CD14-positive monocyte (primary cell): ENCODE measurements around the gene RAPGEF6. TPM values are rescaled to one million over a fixed set of nuclear protein-coding genes. Genes with fewer than 3 reads are reported as not detected.

Experiments
- DNase-seq, 3 donors: peaks; one replicate each; pipeline ENCODE4 v3.0.0-alpha.2; 2011 to 2022
- H2AFZ ChIP-seq: 2 replicates; pipeline ENCODE4 v1.6.0; 2012; ENCODE audit warnings: mild to moderate bottlenecking, low read depth, low read length, inconsistent platforms; ENCODE audit not compliant: insufficient read depth, poor library complexity, severe bottlenecking
- H3K27ac ChIP-seq, 2 donors: 1 replicate in 1 of 2; 2 replicates in 1 of 2; pipeline ENCODE4 v1.5.1; 2012 to 2013; ENCODE audit warnings: low read length in 2 of 2, control low read depth in 1 of 2, inconsistent platforms in 1 of 2, low read depth in 1 of 2, mild to moderate bottlenecking in 1 of 2
- H3K27me3 ChIP-seq, 2 donors: one replicate each; pipeline versions ENCODE4 v1.6.0 to v1.6.1; 2011 to 2013; ENCODE audit warnings: low read length in 2 of 2; ENCODE audit not compliant: control insufficient read depth in 2 of 2, insufficient read depth in 2 of 2
- H3K36me3 ChIP-seq, 2 donors: replicated peaks in 1 of 2; 1 replicate in 1 of 2; 2 replicates in 1 of 2; pipeline versions ENCODE4 v1.5.1 to v1.6.1; 2012 to 2013; ENCODE audit warnings: low read length in 2 of 2, control low read depth in 1 of 2, inconsistent platforms in 1 of 2, mild to moderate bottlenecking in 1 of 2; ENCODE audit not compliant: insufficient read depth in 2 of 2, control insufficient read depth in 1 of 2
- H3K4me1 ChIP-seq, 2 donors: 1 replicate in 1 of 2; 2 replicates in 1 of 2; pipeline versions ENCODE4 v1.5.1 to v1.6.1; 2012 to 2013; ENCODE audit warnings: low read length in 2 of 2, control low read depth in 1 of 2, inconsistent platforms in 1 of 2, mild to moderate bottlenecking in 1 of 2, moderate library complexity in 1 of 2; ENCODE audit not compliant: insufficient read depth in 2 of 2, control insufficient read depth in 1 of 2
- H3K4me2 ChIP-seq: replicated peaks from 2 replicates; pipeline ENCODE3; 2012; ENCODE audit warnings: low read length, moderate library complexity, mild to moderate bottlenecking; ENCODE audit not compliant: poor library complexity, severe bottlenecking; ENCODE audit errors: extremely low read depth
- H3K4me3 ChIP-seq, 3 experiments: fragments of 200-600 bp in 1 of 3; sonication (generic) in 1 of 3; replicated peaks in 1 of 3; 1 replicate in 2 of 3; 2 replicates in 1 of 3; pipeline ENCODE4 v1.5.1; 2011 to 2013; ENCODE audit warnings: low read length in 3 of 3, mild to moderate bottlenecking in 3 of 3, control low read depth in 2 of 3, low read depth in 2 of 3, inconsistent platforms in 1 of 3, moderate library complexity in 1 of 3
- H3K79me2 ChIP-seq: 2 replicates; pipeline ENCODE4 v1.6.0; 2012; ENCODE audit warnings: mild to moderate bottlenecking, control low read depth, inconsistent platforms, low read length, moderate library complexity; ENCODE audit not compliant: insufficient read depth
- H3K9ac ChIP-seq: 2 replicates; pipeline ENCODE4 v1.6.0; 2017; ENCODE audit warnings: low read length, mild to moderate bottlenecking; ENCODE audit not compliant: insufficient read depth, poor library complexity, severe bottlenecking
- H3K9me3 ChIP-seq, 2 donors: replicated peaks in 1 of 2; 1 replicate in 1 of 2; 2 replicates in 1 of 2; pipeline versions ENCODE4 v1.5.1 to v1.6.1; 2012 to 2013; ENCODE audit warnings: low read length in 2 of 2, control low read depth in 1 of 2; ENCODE audit not compliant: control insufficient read depth in 1 of 2, insufficient read depth in 1 of 2
- H4K20me1 ChIP-seq: 2 replicates; pipeline ENCODE4 v1.6.0; 2012; ENCODE audit warnings: mild to moderate bottlenecking, low read length, control low read depth, moderate library complexity; ENCODE audit not compliant: insufficient read depth
- H3K27ac Mint-ChIP-seq, 7 donors: one replicate each; pipeline ENCODE4 v1.8.0; 2020; ENCODE audit warnings: mild to moderate bottlenecking in 7 of 7, mixed read lengths in 7 of 7, moderate library complexity in 6 of 7, inconsistent platforms in 2 of 7
- H3K27me3 Mint-ChIP-seq, 3 donors: one replicate each; pipeline ENCODE4 v1.8.0; 2021 to 2022; ENCODE audit warnings: low read depth in 3 of 3, mild to moderate bottlenecking in 3 of 3, mixed read lengths in 3 of 3, moderate library complexity in 3 of 3, inconsistent platforms in 1 of 3
- H3K36me3 Mint-ChIP-seq, 2 donors: one replicate each; pipeline ENCODE4 v1.8.0; 2020; ENCODE audit warnings: mixed read lengths in 2 of 2, inconsistent platforms in 1 of 2, mild to moderate bottlenecking in 1 of 2
- H3K4me1 Mint-ChIP-seq: one replicate; pipeline ENCODE4 v1.8.0; 2020; ENCODE audit warnings: mild to moderate bottlenecking, mixed read lengths
- H3K4me3 Mint-ChIP-seq, 2 donors: one replicate each; pipeline ENCODE4 v1.8.0; 2020; ENCODE audit warnings: mild to moderate bottlenecking in 2 of 2, mixed read lengths in 2 of 2, moderate library complexity in 1 of 2
- H3K9me3 Mint-ChIP-seq, 7 donors: one replicate each; pipeline ENCODE4 v1.8.0; 2020 to 2022; ENCODE audit warnings: mixed read lengths in 7 of 7, mild to moderate bottlenecking in 6 of 7, moderate library complexity in 6 of 7, inconsistent platforms in 2 of 7
- CTCF ChIP-seq: fragments of 200-600 bp; IDR thresholded peaks from one replicate; pipeline ENCODE4 v1.8.0; 2022; ENCODE audit warnings: antibody characterized with exemption, mild to moderate bottlenecking
- WGBS: methylation state at CpG from one replicate; pipeline ENCODE4 v1.1.5; 2013; ENCODE audit warnings: missing lambda C conversion rate; ENCODE audit not compliant: insufficient coverage; 5-methylcytosine and 5-hydroxymethylcytosine counted together
- intact Hi-C, 2 donors: fragments of 100-400 bp; cut with micrococcal nuclease; formaldehyde crosslinking; loops; one replicate each; pipeline versions ENCODE4 v1.15.0 to v1.15.1; 2023
- polyA plus RNA-seq, 3 donors: library from polyadenylated mRNA; depleted of rRNA in 1 of 3; unstranded in 2 of 3; stranded (reverse) in 1 of 3; fragments of 300-500 nt in 2 of 3; fragments of >200 nt in 1 of 3; fragmentation: Illumina TruSeq in 2 of 3; gene quantifications; 1 replicate in 2 of 3; 2 replicates in 1 of 3; pipeline ENCODE4 v1.2.3, GENCODE V29; 2012 to 2021

The RAPGEF6 gene
- polyA plus RNA-seq, 3 donors, result 2.9 to 4.8 (median 4.8) TPM

GRCh38 chr5:131513780-131514179 lies 121.2 kb downstream of the RAPGEF6 start:
- no peak for DNase-seq
- no peaks in the 10 kb centered on the region for H3K9me3 ChIP-seq
- H3K4me3 ChIP-seq, result no peak overlapping the region
- no peaks in the 10 kb centered on the region for H3K27me3 ChIP-seq
- peaks cover 19% of the 10 kb centered on the region for H3K4me1 Mint-ChIP-seq
- no peak overlapping the region for H2AFZ ChIP-seq
- no peak overlapping the region for H3K27ac ChIP-seq
- H3K27me3 Mint-ChIP-seq, result no peaks in the 10 kb centered on the region
- intact Hi-C loops, result loop anchor here in 1 of 2 donors (2.0 kb wide), 1 partner anchor 15 kb away; no protein-coding TSS in a partner anchor
- peaks cover 0 to 2% (median 0%) of the 10 kb centered on the region in 7 donors for H3K9me3 Mint-ChIP-seq
- TF ChIP-seq CTCF, result no peak
- no CpG with 5 or more reads among the region's 6 CpGs for WGBS
- H3K27ac Mint-ChIP-seq, result no peak overlapping the region
- H4K20me1 ChIP-seq, result no peaks in the 10 kb centered on the region
- H3K9ac ChIP-seq, result no peak overlapping the region
- H3K4me1 ChIP-seq, result peaks cover 19 to 22% of the 10 kb centered on the region in 2 donors
- H3K36me3 Mint-ChIP-seq, result peaks cover 18 to 25% of the 10 kb centered on the region in 2 donors
- peak overlapping the region in 1 of 2 donors; percentile 31 for H3K4me3 Mint-ChIP-seq
- peaks cover 0 to 1% of the 10 kb centered on the region in 2 donors for H3K36me3 ChIP-seq
- no peaks in the 10 kb centered on the region for H3K79me2 ChIP-seq
- no peak overlapping the region for H3K4me2 ChIP-seq

GRCh38 chr5:131511934-131512333 lies 123.1 kb downstream of the RAPGEF6 start:
- TF ChIP-seq CTCF, result no peak
- Mint-ChIP-seq H3K27ac (no peak overlapping the region), H3K4me1 (peaks cover 19% of the 10 kb centered on the region), H3K36me3 (peaks cover 20 to 26% of the 10 kb centered on the region in 2 donors), H3K9me3 (peaks cover 0 to 2% (median 0%) of the 10 kb centered on the region in 7 donors), H3K4me3 (no peak overlapping the region), H3K27me3 (no peaks in the 10 kb centered on the region)
- H4K20me1 ChIP-seq, result no peaks in the 10 kb centered on the region
- intact Hi-C loops, result no loop called here
- H3K79me2 ChIP-seq, result no peaks in the 10 kb centered on the region
- H3K27ac ChIP-seq, result no peak overlapping the region
- no peak overlapping the region for H3K9ac ChIP-seq
- H3K36me3 ChIP-seq, result peaks cover 3 to 9% of the 10 kb centered on the region in 2 donors
- 100% methylated on average over 5 of the region's 5 CpGs for WGBS
- no peak overlapping the region for H3K4me3 ChIP-seq
- no peak overlapping the region for H3K4me2 ChIP-seq
- H3K9me3 ChIP-seq, result no peaks in the 10 kb centered on the region
- no peaks in the 10 kb centered on the region for H3K27me3 ChIP-seq
- no peak for DNase-seq
- H2AFZ ChIP-seq, result no peak overlapping the region
- H3K4me1 ChIP-seq, result peaks cover 19 to 22% of the 10 kb centered on the region in 2 donors
